ENCODE data around the gene PITPNC1.

Gene PITPNC1

GRCh38 chr17:67519801-67520251, 142.7 kb downstream of the PITPNC1 start:
- no peak for DNase-seq

GRCh38 chr17:67520252-67520906, 143.3 kb downstream of the PITPNC1 start:
- DNase-seq = peak; percentile 64

- no peak for DNase-seq
Observed at GRCh38 chr17:67520916-67521774, 144.1 kb downstream of the PITPNC1 start.

- DNase-seq = no peak
Observed at GRCh38 chr17:67521775-67522069, 144.6 kb downstream of the PITPNC1 start.

- DNase-seq = no peak
Observed at GRCh38 chr17:67523101-67523500, 146.0 kb downstream of the PITPNC1 start.

GRCh38 chr17:67525239-67526135, 148.4 kb downstream of the PITPNC1 start:
- DNase-seq = no peak

GRCh38 chr17:67526700-67527099, 149.6 kb downstream of the PITPNC1 start:
- DNase-seq = no peak

- DNase-seq = no peak
Observed at GRCh38 chr17:67528751-67529436, 151.8 kb downstream of the PITPNC1 start.

GRCh38 chr17:67531291-67531690, 154.2 kb downstream of the PITPNC1 start:
- DNase-seq = no peak

- DNase-seq = no peak
Observed at GRCh38 chr17:67532326-67532871, 155.3 kb downstream of the PITPNC1 start.

GRCh38 chr17:67534941-67535340, 157.9 kb downstream of the PITPNC1 start:
- DNase-seq = no peak

- no peak for DNase-seq
Observed at GRCh38 chr17:67542219-67543114, 165.4 kb downstream of the PITPNC1 start.

- DNase-seq = no peak
Observed at GRCh38 chr17:67544364-67544955, 167.4 kb downstream of the PITPNC1 start.

- DNase-seq = no peak
Observed at GRCh38 chr17:67546578-67547527, 169.8 kb downstream of the PITPNC1 start.

- no peak for DNase-seq
Observed at GRCh38 chr17:67548693-67549092, 171.6 kb downstream of the PITPNC1 start.

- DNase-seq = no peak
Observed at GRCh38 chr17:67549820-67550219, 172.7 kb downstream of the PITPNC1 start.

GRCh38 chr17:67554634-67555033, 177.6 kb downstream of the PITPNC1 start:
- no peak for DNase-seq

- no peak for DNase-seq
Observed at GRCh38 chr17:67555855-67556254, 178.8 kb downstream of the PITPNC1 start.

- DNase-seq = no peak
Observed at GRCh38 chr17:67557052-67557845, 180.2 kb downstream of the PITPNC1 start.
